ENCODE results near the gene OXGR1. TPM values are rescaled to one million over a fixed set of nuclear protein-coding genes. Genes with fewer than 3 reads are reported as not detected.

Gene OXGR1
- total and polyA plus RNA-seq, 2 of the 4 experiments (the other 2 are of a cell fraction) = not detected

GRCh38 chr13:96999091-96999490 lies 4.8 kb upstream of the OXGR1 start:
- no peak overlapping the region for H4K5ac ChIP-seq (ENCODE audit: low read depth, low read length)
- H3K9ac ChIP-seq (ENCODE audit: low read depth, low read length) = no peak overlapping the region
- ChIA-PET POLR2A (ENCODE audit: unreplicated experiment) (no interaction called here), CTCF (interaction anchor here (0.6 to 1.6 kb wide), 2 partner anchors 23 to 41 kb away, joined by 3 to 4 read pairs; no protein-coding TSS in a partner anchor)
- dilution Hi-C loops (cut with HindIII; ENCODE audit: low sequenced_read_pairs, unreplicated experiment) (no loop called here), in situ Hi-C loops (cut with MboI; ENCODE audit: low sequenced_read_pairs) (no loop called here), intact Hi-C loops (cut with micrococcal nuclease) (no loop called here)
- no peak overlapping the region for H3K23ac ChIP-seq (ENCODE audit: low read depth, low read length)
- H3K4me1 ChIP-seq (ENCODE audit: control insufficient read depth, insufficient read depth, low read length) = no peaks in the 10 kb centered on the region
- no peak overlapping the region for H3K18ac ChIP-seq (ENCODE audit: low read depth, low read length)
- no peaks in the 10 kb centered on the region for H4K20me1 ChIP-seq (ENCODE audit: insufficient read depth, low read length)
- ATAC-seq (ENCODE audit: low read depth) (no peak), DNase-seq (no peak)
- no peak overlapping the region for H2BK5ac ChIP-seq (ENCODE audit: low read depth, low read length, poor library complexity, severe bottlenecking)
- no peak overlapping the region for H3K4ac ChIP-seq (ENCODE audit: low read depth, low read length)
- H2BK15ac ChIP-seq (ENCODE audit: low read depth, low read length) = no peak overlapping the region
- H2BK20ac ChIP-seq (ENCODE audit: low read depth, low read length) = no peak overlapping the region
- peaks cover 23% of the 10 kb centered on the region for H3K27me3 ChIP-seq (ENCODE audit: control insufficient read depth, insufficient read depth, low read length)
- no peak overlapping the region for H2AK5ac ChIP-seq (ENCODE audit: low read depth, low read length)
- no peak overlapping the region for H2BK120ac ChIP-seq (ENCODE audit: low read depth, low read length)
- no peak overlapping the region for H3K14ac ChIP-seq (replicated peaks; ENCODE audit: low read depth, low read length)
- WGBS, 2 experiments (ENCODE audit: extremely low coverage in 2 of 2, insufficient read length in 1 of 2) = 85% methylated on average over 2 of the region's 2 CpGs; no CpG with 5 or more reads in 1 of the 2 experiments
- no peak overlapping the region for H4K8ac ChIP-seq (ENCODE audit: low read depth in 2 of 2, low read length in 2 of 2)
- H3K9me3 ChIP-seq (ENCODE audit: control insufficient read depth, insufficient read depth, low read length) = no peaks in the 10 kb centered on the region
- H3K9me1 ChIP-seq (ENCODE audit: insufficient read depth, low read length) = no peaks in the 10 kb centered on the region; the same call in 1 of the 2 replicates
- TF ChIP-seq MXI1 (IDR thresholded peaks at IDR 0.05; ENCODE audit: borderline replicate concordance, low read depth, low read length) (no peak), MAZ (IDR thresholded peaks at IDR 0.05; ENCODE audit: borderline replicate concordance, low read depth, low read length) (no peak), BHLHE40 (IDR thresholded peaks at IDR 0.05; ENCODE audit: low read depth, low read length) (no peak), NFE2L2 (IDR thresholded peaks at IDR 0.05; ENCODE audit: low read depth, low read length) (no peak), CHD1 (IDR thresholded peaks at IDR 0.05; ENCODE audit: low read depth, low read length) (no peak)
- H3K79me1 ChIP-seq (ENCODE audit: low read depth in 1 of 2, low read length in 2 of 2) = no peaks in the 10 kb centered on the region
- no peak overlapping the region for H2AK9ac ChIP-seq (replicated peaks; ENCODE audit: low read depth, low read length, poor library complexity)
- no peak overlapping the region for H3K56ac ChIP-seq (ENCODE audit: extremely low read depth, insufficient read depth, low read length)
- no peak overlapping the region for H2AFZ ChIP-seq (replicated peaks; ENCODE audit: low read length, poor library complexity)
- no peak overlapping the region for H3K4me2 ChIP-seq (ENCODE audit: low read depth, low read length)
- H3K36me3 ChIP-seq (ENCODE audit: control insufficient read depth, insufficient read depth, low read length) = no peaks in the 10 kb centered on the region
- no peak overlapping the region for H4K91ac ChIP-seq (ENCODE audit: insufficient read depth, low read depth, low read length)
- no peak overlapping the region for H3K4me3 ChIP-seq (ENCODE audit: insufficient read depth, low read depth, low read length)
- no TSS peak for BruUV-seq (replicated peaks)
- H3K27ac ChIP-seq (ENCODE audit: insufficient read depth, low read length) = no peak overlapping the region
